ENCODE data around the gene PTPN1. TPM values are rescaled to one million over a fixed set of nuclear protein-coding genes. Genes with fewer than 3 reads are reported as not detected.
A peak's percentile ranks its signal among the peaks of the same experiment; 100 is the strongest.

The PTPN1 gene
- total and polyA plus RNA-seq, 12 donors = 15.5 to 45.3 (median 29.4) TPM

DNA sequence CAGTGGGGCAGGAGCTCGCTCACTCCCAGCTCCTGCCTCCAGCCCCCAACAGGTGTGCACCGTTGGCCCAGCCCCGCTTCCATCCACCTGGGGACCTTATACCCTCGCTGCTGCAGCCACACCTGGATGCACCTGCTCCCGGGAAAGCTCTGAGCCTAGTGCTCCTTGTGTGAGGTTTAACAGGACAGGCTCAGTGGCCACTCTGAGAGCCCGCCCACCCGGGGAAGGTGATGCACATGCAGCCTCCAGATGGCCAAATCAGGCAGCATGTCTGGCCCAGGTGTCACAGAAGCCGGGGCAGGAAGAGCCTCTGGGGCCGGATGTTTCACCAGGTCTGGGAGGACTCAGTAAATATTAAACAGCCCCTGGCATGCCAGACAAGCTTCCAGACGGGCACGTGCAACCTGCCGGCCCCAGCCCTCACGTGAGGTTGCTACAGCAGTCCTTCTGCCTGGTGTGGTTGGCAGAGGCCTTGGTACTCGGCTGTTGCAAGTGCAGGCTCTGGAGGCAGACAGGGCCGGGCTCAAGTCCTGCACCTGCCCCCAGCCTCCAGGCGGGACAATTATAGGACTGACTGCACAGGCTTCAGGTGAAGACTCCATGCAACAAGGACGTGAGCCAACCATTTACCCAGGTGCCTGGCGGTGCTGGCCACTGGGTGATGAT, 114.3 kb downstream of the PTPN1 start:
- 80 to 83% methylated on average over 18 of the region's 18 CpGs for WGBS, 2 donors
- ATAC-seq (peak in 1 of 8 donors; percentile 3), DNase-seq (no peak)
- H3K36me3 ChIP-seq = peaks cover 0 to 6% (median 0%) of the 10 kb centered on the region in 9 donors
- peaks cover 0 to 26% (median 11%) of the 10 kb centered on the region in 9 donors for H3K4me1 ChIP-seq
- H3K27ac ChIP-seq = no peak overlapping the region
- no peak overlapping the region for H3K4me3 ChIP-seq
- H3K9me3 ChIP-seq = peaks cover 0 to 16% (median 6%) of the 10 kb centered on the region in 11 donors
- no peaks in the 10 kb centered on the region for H3K27me3 ChIP-seq
- intact Hi-C loops (cut with DNase I) = loop anchor here in 6 of 10 donors (5.0 to 10.0 kb wide), 2 partner anchors 118 to 120 kb away; no protein-coding TSS in a partner anchor
- no peak for TF ChIP-seq CTCF (IDR thresholded peaks at IDR 0.05)

- peak overlapping the region in 5 of 10 donors; percentile 18 to 46 (median 34) for H3K27ac ChIP-seq
- intact Hi-C loops (cut with DNase I) = loop anchor here in 7 of 10 donors (1.0 to 10.0 kb wide), 4 partner anchors 87 to 119 kb away; no protein-coding TSS in a partner anchor
- H3K9me3 ChIP-seq = peaks cover 0 to 8% (median 5%) of the 10 kb centered on the region in 11 donors
- WGBS, 2 donors = 32 to 33% methylated on average over 15 of the region's 15 CpGs
- H3K27me3 ChIP-seq = no peaks in the 10 kb centered on the region
- peaks cover 0 to 6% (median 0%) of the 10 kb centered on the region in 9 donors for H3K36me3 ChIP-seq
- no peak overlapping the region for H3K4me3 ChIP-seq
- peak; percentile 31 to 75 (median 63) for TF ChIP-seq CTCF (IDR thresholded peaks at IDR 0.05)
- peaks cover 0 to 27% (median 12%) of the 10 kb centered on the region in 9 donors for H3K4me1 ChIP-seq
- peak; percentile 54 to 82 (median 70) for ATAC-seq
- peak; percentile 58 to 72 for DNase-seq
Measured at GRCh38 chr20:50625986-50626677, 115.9 kb downstream of the PTPN1 start.

DNA sequence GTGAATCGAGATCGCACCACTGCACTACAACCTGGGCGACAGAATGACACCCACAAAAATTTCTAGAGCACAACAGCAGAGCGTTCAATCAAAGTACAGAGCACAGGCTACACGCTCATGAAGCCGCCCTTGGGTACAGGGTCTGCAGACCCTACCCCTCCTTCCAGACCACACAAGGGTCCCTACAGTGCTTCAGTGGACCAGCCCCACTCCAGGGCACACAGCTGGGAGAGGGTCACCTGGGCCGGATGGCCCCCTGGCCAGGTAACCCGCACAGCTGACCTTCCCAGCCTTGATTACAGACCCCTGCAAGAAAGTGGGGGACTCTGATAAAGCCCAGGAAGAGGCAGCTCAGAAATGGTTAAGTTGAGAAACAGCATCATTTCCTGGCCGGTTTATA, 117.6 kb downstream of the PTPN1 start:
- intact Hi-C loops (cut with DNase I) = loop anchor here in 7 of 10 donors (2.0 to 10.0 kb wide), 3 partner anchors 113 to 117 kb away; no protein-coding TSS in a partner anchor

More for the DNA sequence above, 117.6 kb downstream of the PTPN1 start:
- DNase-seq (no peak), ATAC-seq (no peak)
- no peaks in the 10 kb centered on the region for H3K36me3 ChIP-seq
- H3K4me3 ChIP-seq = no peak overlapping the region
- 86 to 90% methylated on average over 9 of the region's 9 CpGs for WGBS, 2 donors
- peaks cover 0 to 27% (median 12%) of the 10 kb centered on the region in 9 donors for H3K4me1 ChIP-seq
- H3K27ac ChIP-seq = no peak overlapping the region
- no peaks in the 10 kb centered on the region for H3K27me3 ChIP-seq
- no peaks in the 10 kb centered on the region for H3K9me3 ChIP-seq
- no peak for TF ChIP-seq CTCF (IDR thresholded peaks at IDR 0.05)
